KBM-7 (cell line): ENCODE measurements around the gene TMEM212.
A peak's percentile ranks its signal among the peaks of the same experiment; 100 is the strongest.
"Not testable (repeated sequence)": the region's sequence is repeated elsewhere in the genome, so short reads cannot be mapped to it uniquely, and the experiment has no call there.

Experiments
- DNase-seq: peaks from one replicate; pipeline ENCODE4 v3.0.0-alpha.2; 2015
- in situ Hi-C: fragments of 300-500 bp; cut with MboI; formaldehyde crosslinking; loops from 2 replicates; pipeline ENCODE4 v1.14.3; 2020; ENCODE audit warnings: low sequenced_read_pairs, low pct_unique_long_range_greater_than_20kb, mixed read lengths

Gene TMEM212

DNA sequence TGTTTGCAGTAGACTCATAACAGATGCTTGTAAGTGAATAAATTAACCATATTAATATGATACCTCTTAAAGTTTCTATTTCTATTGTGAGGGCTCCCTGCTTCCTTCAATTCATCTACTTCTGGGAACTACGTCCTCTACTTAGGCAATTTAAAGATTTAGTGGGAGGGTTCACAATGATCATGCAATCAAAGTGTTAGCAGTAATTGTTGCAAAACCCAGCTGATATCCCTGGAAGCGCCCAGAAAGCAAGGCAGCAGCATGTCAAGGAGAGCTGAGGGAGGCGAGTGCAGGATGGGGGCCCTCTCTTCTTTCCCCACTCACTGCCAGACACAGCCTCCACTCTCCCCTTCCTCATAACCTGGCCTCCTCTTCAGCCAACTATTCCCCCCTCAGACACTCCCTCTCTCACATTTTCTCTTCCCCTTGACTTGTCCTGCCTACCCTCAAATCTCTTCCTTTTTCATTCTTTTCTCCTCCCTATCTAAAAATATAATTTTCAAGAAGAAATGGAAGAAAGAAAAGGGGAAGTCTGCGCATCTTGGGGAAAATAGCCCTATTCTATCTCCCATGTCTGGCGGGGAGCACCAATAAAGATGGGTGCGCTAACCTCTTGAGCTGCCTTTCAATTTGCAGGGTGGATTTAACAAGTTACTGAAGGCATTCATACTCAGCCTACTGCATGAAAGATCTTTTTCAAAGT lies 6.6 kb downstream of the TMEM212 start:
- peak; percentile 37 for DNase-seq
- in situ Hi-C loops, result no loop called here

DNA sequence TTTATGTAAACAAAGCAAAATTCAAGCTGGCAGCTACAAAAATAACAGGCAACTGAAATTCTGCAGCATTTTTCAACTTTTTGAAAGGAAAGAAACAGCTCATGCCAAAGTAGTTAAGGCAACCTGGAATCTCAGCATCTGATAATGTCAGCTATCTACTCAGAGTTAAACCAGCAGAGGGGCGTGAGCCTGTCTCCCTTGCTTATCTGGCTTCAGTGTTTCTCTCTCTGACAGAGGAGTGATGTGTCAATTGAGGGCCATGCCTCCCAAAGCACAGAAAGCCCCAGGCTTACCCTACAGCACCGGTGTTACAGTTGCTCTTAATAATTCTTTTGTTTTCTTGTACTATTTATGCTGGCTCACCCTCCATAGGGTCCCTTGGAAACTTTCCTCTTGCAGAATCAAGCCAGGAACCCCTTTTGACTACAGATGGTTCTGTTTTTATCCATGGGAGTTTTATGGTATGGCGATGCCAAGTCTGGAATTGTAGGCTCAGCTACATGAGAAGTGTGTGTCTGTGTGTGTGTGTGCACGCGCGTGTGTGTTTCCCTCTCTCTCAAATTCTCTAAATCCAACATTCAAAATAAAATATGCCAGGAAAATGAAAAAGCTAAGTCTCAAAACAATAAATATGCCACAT lies 7.3 kb downstream of the TMEM212 start:
- no peak for DNase-seq
- in situ Hi-C loops, result no loop called here

DNA sequence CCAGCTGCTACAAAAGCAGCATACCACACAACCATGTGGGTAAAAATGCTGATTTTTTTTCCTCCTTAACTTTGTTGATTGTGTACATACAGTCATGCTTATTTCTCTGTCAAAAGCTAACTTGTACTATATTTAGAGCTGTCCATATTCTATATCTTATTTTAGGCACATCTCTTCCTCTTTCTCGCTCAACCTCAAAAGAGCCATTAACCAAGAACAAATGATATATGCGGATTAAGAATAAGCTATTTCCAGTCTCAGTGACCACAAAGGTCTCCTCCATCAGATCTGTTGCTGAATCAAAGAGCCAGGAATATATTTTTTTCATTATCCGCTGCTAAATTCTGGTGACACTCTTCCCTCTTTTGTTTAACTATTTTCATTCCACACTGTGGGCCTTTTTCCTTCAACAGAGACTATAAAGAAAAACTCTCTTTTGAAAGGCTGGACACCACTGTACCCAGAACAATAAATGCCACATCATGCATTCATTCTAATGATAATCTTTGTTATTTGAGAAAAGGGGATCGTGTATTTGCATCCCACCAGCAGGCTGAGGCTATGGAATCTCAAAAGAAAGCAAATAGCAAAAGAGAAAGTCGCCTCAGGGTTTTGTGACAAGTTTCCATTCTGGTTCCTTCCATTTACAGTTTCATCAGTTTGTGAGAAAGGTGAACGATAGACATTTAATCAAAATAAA lies 8.0 kb downstream of the TMEM212 start:
- in situ Hi-C loops, result no loop called here
- peak; percentile 63 for DNase-seq

DNA sequence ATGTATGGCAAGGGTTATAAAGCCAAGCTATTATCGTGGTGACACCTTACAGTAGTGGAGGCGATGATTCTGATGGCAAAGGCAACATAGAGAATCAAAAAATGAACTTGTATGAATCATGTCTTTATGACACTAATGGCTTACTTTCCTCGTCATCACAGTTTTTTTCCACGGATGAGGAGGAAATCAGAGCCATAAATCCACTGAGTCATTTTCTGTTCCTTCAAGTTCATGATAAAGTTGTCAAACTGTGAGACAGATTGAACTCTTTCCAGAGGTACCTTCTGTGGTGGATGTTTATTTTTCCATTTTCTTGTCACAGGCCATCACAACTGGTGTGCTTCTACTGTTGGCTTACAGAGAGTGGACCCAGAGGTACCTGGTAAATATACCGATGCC lies 8.5 kb downstream of the TMEM212 start:
- no peak for DNase-seq
- in situ Hi-C loops, result no loop called here

DNA sequence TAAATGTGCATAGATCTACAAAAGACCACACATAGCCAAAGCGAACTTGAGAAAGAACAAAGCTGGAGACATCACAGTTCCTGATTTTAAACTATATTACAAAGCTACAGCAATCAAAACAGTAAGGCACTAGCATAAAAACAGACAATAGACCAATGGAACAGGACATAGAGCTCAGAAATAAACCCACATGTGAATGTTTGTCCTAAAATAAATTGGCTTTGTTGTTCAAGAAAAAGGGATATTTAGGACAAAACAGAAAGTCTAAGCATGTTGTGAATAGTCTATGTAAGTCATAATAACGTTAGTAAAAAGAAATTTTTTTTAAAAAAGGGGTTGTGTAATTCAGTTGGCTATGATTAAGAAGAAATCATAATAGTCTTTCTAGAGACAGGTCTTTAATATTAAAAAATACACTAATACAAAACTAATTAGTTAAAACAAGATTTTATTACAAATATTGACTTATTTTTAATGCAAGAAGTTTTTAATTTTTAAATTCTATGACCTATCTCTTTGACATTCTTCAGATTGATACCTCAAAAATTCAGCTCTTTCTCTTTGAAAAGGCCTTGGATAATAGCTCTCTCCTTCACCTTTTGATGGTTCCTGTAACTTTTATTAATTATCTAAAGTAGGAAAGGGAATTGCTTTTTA lies 11.6 kb downstream of the TMEM212 start:
- in situ Hi-C loops, result no loop called here
- DNase-seq, result peak; percentile 35

DNA sequence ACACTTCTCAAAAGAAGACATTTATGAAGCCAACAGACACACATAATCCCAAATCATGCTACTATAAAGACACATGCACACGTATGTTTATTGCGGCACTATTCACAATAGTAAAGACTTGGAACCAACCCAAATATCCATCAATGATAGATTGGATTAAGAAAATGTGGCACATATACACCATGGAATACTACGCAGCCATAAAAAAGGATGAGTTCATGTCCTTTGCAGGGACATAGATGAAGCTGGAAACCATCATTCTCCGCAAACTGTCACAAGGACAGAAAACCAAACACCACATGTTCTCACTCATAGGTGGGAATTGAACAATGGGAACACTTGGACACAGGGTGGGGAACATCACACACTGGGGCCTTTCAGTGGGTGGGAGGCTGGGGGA lies 15.6 kb downstream of the TMEM212 start:
- in situ Hi-C loops, DNase-seq: not testable (repeated sequence)

DNA sequence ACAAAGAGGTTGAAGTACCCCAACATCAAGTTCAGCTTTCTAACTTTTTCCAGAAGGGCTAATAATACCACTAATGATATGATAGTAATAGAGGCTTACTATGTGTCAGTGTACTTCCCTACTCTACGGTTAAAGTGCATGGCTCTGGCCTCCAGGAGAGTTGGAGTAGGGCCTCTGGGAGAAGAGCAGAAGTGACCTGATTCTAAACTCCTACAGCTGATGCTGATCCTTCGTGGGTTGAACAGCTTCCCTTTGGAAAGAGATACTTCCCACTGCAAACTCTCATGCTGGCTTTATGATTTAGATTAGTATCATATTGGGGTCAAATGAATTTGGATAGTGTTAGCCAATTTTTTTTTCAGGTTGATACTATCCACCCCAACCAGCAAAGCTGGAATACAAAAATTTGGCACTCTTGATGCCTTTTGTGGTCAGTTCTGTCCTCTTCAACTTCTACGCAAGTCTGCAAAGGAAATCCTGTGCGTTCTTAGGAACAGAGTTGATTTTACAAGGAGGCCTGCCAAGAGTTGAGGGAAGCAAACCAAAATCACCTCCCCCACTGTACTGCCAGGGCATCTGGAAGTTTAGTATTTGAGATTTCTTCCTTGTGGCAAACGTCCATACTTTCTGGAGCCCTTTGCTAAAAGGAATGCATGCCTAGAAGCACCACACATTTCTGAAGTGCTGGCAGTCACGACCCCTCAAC lies 17.8 kb downstream of the TMEM212 start:
- peak; percentile 55 for DNase-seq
- in situ Hi-C loops, result no loop called here

DNA sequence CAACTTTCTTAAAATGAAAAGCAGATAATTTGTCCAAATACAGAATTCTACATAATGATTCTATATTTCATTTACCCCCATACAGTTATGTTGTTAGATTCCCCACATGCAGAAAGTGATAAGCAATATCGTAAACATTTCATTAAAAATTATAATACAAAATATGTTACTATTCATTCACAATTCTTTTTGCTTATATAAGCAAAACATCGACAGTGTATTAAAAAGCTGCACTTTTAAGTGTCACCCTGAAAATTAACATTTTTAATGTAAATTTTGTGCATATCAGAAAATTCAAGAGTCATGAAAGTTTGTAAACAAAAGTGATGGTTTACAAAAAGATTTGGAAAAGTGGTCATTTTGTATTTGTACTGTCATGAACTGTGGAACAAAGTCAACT lies 19.2 kb downstream of the TMEM212 start:
- in situ Hi-C loops, result no loop called here
- DNase-seq, result no peak

DNA sequence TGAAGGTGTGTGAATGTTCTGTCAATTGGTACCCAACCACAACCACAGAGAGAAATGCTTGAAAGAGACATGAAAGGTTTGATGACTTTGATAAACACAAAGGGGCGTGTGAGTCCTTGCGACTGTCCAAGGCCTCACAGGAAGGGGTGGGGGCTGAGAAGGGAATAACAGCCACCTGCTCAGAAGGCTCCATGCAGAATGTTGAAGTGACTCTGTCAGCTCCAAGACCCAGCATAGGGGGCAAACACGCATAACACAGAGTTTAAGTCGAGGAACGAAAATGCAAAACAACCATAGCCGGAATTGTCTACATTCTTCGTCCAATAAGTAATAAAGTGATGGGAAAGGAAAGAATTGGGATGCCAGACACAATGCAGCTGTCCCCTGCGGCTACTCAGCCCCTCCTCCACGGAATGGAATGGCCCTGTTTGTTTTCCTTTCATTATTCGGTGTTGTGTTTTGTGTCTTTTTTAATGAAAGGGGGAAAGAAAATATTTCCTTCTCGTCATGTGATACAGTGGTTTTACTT lies 19.9 kb downstream of the TMEM212 start:
- no peak for DNase-seq
- in situ Hi-C loops, result no loop called here

DNA sequence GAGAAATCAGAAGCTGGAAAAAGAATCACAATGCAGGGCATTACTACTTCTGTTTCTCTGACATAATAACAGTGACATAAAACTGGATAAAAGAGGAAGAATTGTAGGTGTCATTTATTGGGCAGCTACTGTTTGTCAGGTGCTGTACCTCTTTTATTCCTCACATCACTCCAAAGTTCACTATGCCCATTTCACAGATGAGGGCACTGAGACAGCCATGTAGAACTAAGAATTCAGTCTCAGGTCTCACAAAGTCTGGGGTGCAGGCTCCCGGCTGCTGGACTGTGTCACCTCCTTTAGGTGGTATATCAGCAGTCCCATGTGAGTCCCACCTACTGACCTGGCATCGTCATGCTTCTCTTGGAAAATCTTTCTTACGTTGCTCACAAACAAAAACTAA lies 20.8 kb downstream of the TMEM212 start:
- DNase-seq, result no peak
- in situ Hi-C loops, result no loop called here

DNA sequence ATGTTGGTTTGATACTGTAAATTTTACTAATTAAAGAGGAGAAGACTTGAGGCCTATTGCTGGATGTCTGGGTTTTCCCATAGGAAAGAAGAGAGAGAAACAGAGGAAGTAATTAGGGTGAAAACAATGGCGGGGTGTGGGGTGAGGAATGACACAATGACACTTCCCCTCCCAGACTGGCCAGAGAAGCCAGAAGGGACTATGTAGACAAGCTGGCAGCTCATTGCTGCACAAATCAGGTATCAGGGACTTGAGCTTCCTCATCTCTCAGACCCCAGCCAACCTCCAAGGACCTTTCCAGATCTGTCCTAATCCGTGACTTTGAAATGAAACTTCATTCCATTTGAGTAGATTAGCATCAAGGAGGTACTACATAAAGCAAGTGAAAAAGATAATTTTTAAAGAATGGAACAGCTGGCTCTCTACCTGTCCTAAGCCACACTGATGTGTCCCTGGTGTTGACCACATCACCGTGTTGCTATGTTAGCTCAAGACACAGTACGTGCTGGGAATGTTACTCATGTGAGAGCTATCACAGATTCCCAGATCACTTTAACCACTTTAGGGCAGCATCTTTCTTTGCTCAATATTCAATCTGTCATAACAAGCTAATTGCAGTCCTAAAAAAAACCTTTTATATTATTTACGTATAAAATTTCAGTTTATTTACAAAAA lies 22.2 kb downstream of the TMEM212 start:
- in situ Hi-C loops, result no loop called here
- DNase-seq, result peak; percentile 18

DNA sequence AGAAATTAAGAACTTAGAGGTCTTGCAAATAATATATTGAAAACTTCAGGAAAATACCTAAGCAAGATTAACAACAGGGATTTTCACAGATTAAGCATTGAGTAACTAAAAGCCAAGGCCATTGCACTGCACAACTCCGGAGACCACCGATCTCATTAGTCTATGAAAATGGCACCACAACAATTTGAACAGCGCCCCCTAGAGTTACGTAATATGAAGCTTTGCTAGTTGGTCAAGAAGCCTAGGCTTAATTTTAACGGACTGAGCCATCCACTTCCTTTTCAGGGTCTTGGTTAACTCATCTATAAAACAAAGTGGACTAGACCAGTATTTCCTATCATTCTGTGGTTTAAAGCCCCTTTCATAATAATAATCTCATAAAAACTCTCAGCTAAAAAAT lies 24.8 kb downstream of the TMEM212 start:
- peak; percentile 33 for DNase-seq
- in situ Hi-C loops, result no loop called here

DNA sequence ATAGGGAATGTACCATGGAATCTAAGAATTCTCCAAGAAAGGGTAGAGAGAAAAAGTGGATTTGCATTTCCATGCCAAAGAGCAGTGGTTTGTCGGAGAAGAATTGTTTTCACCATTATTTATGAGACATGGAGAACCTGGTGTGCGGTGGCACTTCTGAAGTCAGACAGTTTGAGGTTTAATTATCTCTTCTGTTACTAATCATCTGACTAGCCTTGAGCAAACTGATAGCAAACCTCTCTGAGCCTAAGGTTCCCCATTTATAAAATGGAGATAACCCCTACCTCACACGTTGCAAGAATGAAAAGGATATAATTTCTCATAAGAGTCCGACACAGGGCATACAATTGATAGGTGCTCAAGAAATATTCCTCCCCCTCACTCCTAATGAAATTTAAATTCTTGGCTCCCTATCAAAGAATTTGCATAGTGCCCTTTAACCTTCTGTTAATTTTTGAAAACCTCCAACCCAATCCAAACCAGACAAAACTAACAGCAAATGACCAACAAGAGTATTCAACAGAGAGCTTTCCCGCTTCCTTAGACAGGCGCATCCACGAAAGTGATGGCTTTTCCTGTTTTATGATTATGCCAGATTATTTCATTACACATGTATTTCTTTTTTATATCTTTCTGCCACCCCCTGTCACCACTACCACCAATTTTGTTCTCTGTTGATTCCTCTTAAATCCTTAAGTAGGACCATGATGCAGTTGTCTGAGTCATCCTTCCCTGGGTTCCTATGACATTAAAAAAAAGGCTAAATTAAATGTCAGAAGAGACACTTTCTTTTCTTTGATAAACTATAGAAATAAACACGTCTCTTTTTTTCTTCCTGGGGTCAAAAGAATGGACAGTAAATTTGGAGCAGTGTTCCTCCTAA lies 28.5 kb downstream of the TMEM212 start:
- in situ Hi-C loops, result no loop called here

DNA sequence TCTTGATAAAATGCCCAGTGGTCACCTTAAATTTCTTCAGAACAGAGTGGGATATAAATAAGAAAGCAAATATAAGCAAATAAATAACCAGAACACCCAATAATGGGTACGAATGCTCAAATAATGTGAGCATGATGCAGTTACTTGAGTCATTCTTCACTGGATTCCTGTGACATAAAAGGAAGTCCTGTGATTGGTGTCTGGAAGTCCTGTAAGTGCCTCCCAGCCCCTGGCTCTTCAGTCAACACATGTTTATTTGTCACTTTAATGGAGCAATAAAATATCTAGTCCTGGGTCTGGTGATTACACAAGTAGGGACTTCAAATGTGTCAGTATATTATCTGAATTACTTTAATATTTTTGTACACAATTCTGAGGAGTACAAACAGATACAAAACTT lies 30.4 kb downstream of the TMEM212 start:
- in situ Hi-C loops, result no loop called here
- no peak for DNase-seq

More for the DNA sequence above, 28.5 kb downstream of the TMEM212 start:
- DNase-seq, result no peak

DNA sequence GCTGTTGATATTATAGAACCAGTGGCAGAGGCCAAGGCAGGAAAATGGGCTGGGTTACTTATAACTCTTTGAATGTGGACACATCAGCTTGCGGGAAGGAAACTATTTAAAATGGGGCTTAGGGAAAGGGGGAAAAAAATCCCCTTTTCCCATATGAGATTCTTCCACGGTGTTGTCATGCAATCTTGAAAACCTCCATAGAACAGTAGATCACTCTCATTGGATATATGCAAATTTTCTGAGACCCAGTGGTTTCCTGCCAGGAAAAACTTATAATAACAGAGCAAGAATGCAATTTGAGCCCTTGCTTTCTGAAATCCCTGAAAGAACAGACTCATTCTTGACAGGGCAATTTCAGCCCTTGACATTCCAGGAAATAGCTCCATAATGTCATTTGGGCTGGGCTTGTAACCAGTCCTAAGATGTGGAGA lies 31.1 kb downstream of the TMEM212 start:
- DNase-seq, result no peak

DNA sequence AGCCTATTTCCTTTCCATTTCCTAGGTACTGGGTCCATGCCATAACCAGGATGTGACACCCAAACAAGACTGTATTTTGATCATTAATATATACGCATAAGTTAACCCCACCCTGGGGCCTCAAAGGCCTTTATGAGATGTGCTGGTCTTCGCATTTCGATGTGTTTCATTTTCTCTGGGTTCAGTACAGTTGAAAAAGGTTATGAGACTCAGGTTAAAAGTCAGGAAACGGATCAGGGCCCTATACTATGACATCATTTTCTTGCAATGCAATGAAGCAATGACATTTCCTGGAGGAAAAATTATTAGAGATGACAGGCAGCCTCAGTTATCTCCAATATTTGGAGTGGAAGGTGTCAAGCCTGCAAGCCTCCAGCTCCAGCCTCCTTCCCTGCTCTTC lies 31.7 kb downstream of the TMEM212 start:
- in situ Hi-C loops, result no loop called here
- DNase-seq, result no peak

More for the DNA sequence above, 31.1 kb downstream of the TMEM212 start:
- in situ Hi-C loops, result no loop called here

DNA sequence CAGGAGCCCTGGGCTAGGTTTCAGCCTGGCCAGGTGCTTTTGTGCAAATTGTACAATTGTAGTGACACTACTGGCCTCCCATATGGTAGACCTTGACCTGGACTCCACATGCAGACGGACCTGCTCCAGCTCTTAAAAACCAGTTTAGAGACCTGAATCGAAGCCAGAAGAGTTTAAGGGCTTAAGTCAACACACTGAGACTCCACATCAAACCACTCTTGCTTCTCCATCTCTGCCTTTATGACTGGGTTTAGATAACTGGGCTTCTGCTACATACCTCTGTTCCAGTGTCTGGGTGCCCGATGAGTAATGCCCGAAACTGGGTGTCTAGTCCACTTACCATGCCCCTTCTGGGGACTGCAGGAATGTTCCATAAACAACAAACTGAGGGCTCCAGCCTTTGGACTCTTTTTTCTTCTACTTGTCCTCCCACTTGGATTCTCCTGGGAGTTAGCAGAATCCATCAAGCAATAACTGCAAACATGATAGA lies 32.8 kb downstream of the TMEM212 start:
- in situ Hi-C loops, result no loop called here
- DNase-seq, result no peak
